HEK293 (cell line): Measurements from ENCODE around the gene PITPNC1.

Experiments
- CTCF ChIA-PET: fragments of 350-600 bp; formaldehyde crosslinking; extraction: SDS; loops from one replicate; lab custom pipeline; 2021; ENCODE audit warnings: antibody characterized with exemption; lab: Yijun Ruan, JAX
- POLR2A ChIA-PET: fragments of 300-600 bp; formaldehyde crosslinking; extraction: SDS; loops from one replicate; lab custom pipeline; 2020; ENCODE audit warnings: antibody characterized with exemption, inconsistent platforms; lab: Yijun Ruan, JAX
- H3K27ac ChIP-seq: fragments of 200-500 bp; sonication (Bioruptor generic); 2 replicates; pipeline ENCODE4 v1.5.1; 2014; ENCODE audit warnings: low read depth, low read length, control low read depth, inconsistent platforms; ENCODE audit errors: extremely low read depth
- H3K36me3 ChIP-seq, 2 experiments: fragments of 200-500 bp in 1 of 2; sonication (Bioruptor generic) in 1 of 2; 1 replicate in 1 of 2; 2 replicates in 1 of 2; pipeline ENCODE4 v1.5.1; 2014 to 2017; ENCODE audit warnings: inconsistent platforms in 2 of 2, low read length in 2 of 2; ENCODE audit not compliant: control insufficient read depth in 2 of 2, insufficient read depth in 1 of 2
- H3K4me1 ChIP-seq: fragments of 200-500 bp; sonication (Bioruptor generic); 2 replicates; pipeline ENCODE4 v1.5.1; 2014; ENCODE audit warnings: mild to moderate bottlenecking, low read length, inconsistent platforms; ENCODE audit not compliant: control insufficient read depth, insufficient read depth
- H3K4me3 ChIP-seq: 2 replicates; pipeline ENCODE4 v1.5.1; 2011; ENCODE audit warnings: low read depth, mild to moderate bottlenecking, control low read depth, low read length, moderate library complexity
- H3K9me3 ChIP-seq: fragments of 200-500 bp; sonication (Bioruptor generic); 2 replicates; pipeline ENCODE4 v1.5.1; 2014; ENCODE audit warnings: low read depth, low read length, inconsistent platforms; ENCODE audit not compliant: control insufficient read depth, insufficient read depth
- IKZF3 ChIP-seq: fragments of 450-650 bp; IDR thresholded peaks from 2 replicates; pipeline ENCODE4 v1.5.0; 2018; ENCODE audit warnings: missing biosample characterization, mild to moderate bottlenecking, missing genetic modification characterization, moderate library complexity
- MYNN ChIP-seq: fragments of 450-650 bp; formaldehyde crosslinking; IDR thresholded peaks from 2 replicates; pipeline ENCODE4 v1.5.1; 2016; ENCODE audit warnings: missing biosample characterization, missing genetic modification characterization, borderline replicate concordance
- PBX3 ChIP-seq: sonication (generic); formaldehyde crosslinking; IDR thresholded peaks from 2 replicates; pipeline ENCODE4 v1.8.1; 2022; ENCODE audit warnings: mild to moderate bottlenecking, moderate library complexity, missing genetic modification reagents
- RBAK ChIP-seq: fragments of 450-650 bp; formaldehyde crosslinking; IDR thresholded peaks from 2 replicates; pipeline ENCODE4 v1.5.1; 2016; ENCODE audit warnings: missing biosample characterization, missing genetic modification characterization
- SP2 ChIP-seq: fragments of 450-650 bp; formaldehyde crosslinking; IDR thresholded peaks from 2 replicates; pipeline ENCODE4 v1.5.1; 2016; ENCODE audit warnings: missing biosample characterization, missing genetic modification characterization
- ZBTB17 ChIP-seq: fragments of 450-650 bp; formaldehyde crosslinking; IDR thresholded peaks from 2 replicates; pipeline ENCODE4 v1.5.1; 2016; ENCODE audit warnings: missing biosample characterization, missing genetic modification characterization
- ZFP69B ChIP-seq: fragments of 450-650 bp; formaldehyde crosslinking; IDR thresholded peaks from 2 replicates; pipeline ENCODE4 v1.5.1; 2016; ENCODE audit warnings: missing biosample characterization, missing genetic modification characterization
- ZNF132 ChIP-seq: fragments of 450-650 bp; formaldehyde crosslinking; IDR thresholded peaks from 2 replicates; pipeline ENCODE4 v1.5.1; 2017; ENCODE audit warnings: missing biosample characterization, missing genetic modification characterization, borderline replicate concordance
- ZNF18 ChIP-seq: fragments of 450-650 bp; formaldehyde crosslinking; IDR thresholded peaks from 2 replicates; pipeline ENCODE4 v1.5.1; 2016; ENCODE audit warnings: missing biosample characterization, missing genetic modification characterization
- ZNF211 ChIP-seq: fragments of 450-650 bp; formaldehyde crosslinking; IDR thresholded peaks from 2 replicates; pipeline ENCODE4 v1.5.1; 2016; ENCODE audit warnings: low read depth, missing biosample characterization, missing genetic modification characterization
- ZNF366 ChIP-seq: fragments of 450-650 bp; formaldehyde crosslinking; conservative IDR thresholded peaks from 2 replicates; pipeline ENCODE4 v1.5.1; 2016; ENCODE audit warnings: missing biosample characterization, missing genetic modification characterization
- ZNF391 ChIP-seq: fragments of 450-650 bp; formaldehyde crosslinking; IDR thresholded peaks from 2 replicates; pipeline ENCODE4 v1.5.1; 2016; ENCODE audit warnings: low read depth, missing biosample characterization, missing genetic modification characterization, borderline replicate concordance
- ZNF398 ChIP-seq: fragments of 450-650 bp; formaldehyde crosslinking; IDR thresholded peaks from 2 replicates; pipeline ENCODE4 v1.5.1; 2017; ENCODE audit warnings: missing biosample characterization, missing genetic modification characterization
- ZNF416 ChIP-seq: fragments of 450-650 bp; formaldehyde crosslinking; IDR thresholded peaks from 2 replicates; pipeline ENCODE4 v1.5.1; 2016; ENCODE audit warnings: missing biosample characterization, missing genetic modification characterization
- ZNF510 ChIP-seq: fragments of 450-650 bp; formaldehyde crosslinking; IDR thresholded peaks from 2 replicates; pipeline ENCODE4 v1.5.1; 2018; ENCODE audit warnings: mild to moderate bottlenecking, missing genetic modification characterization, missing biosample characterization; ENCODE audit not compliant: insufficient replicate concordance
- ZNF514 ChIP-seq: fragments of 450-650 bp; formaldehyde crosslinking; IDR thresholded peaks from 2 replicates; pipeline ENCODE4 v1.5.1; 2016; ENCODE audit warnings: missing biosample characterization, missing genetic modification characterization
- ZNF521 ChIP-seq: fragments of 450-650 bp; formaldehyde crosslinking; IDR thresholded peaks from 2 replicates; pipeline ENCODE4 v1.5.1; 2017; ENCODE audit warnings: missing biosample characterization, mild to moderate bottlenecking, missing genetic modification characterization
- ZNF600 ChIP-seq: fragments of 450-650 bp; formaldehyde crosslinking; IDR thresholded peaks from 2 replicates; pipeline ENCODE4 v1.5.1; 2016; ENCODE audit warnings: missing biosample characterization, missing genetic modification characterization
- ZNF610 ChIP-seq: fragments of 450-650 bp; formaldehyde crosslinking; IDR thresholded peaks from 2 replicates; pipeline ENCODE4 v1.5.1; 2016; ENCODE audit warnings: missing biosample characterization, missing genetic modification characterization, borderline replicate concordance
- ZNF645 ChIP-seq: fragments of 450-650 bp; formaldehyde crosslinking; IDR thresholded peaks from 2 replicates; pipeline ENCODE4; 2016; ENCODE audit warnings: missing biosample characterization, missing genetic modification characterization
- ZNF677 ChIP-seq: fragments of 450-650 bp; IDR thresholded peaks from 2 replicates; pipeline ENCODE4 v1.5.0; 2018; ENCODE audit warnings: missing biosample characterization, mild to moderate bottlenecking, missing genetic modification characterization, moderate library complexity
- ZSCAN4 ChIP-seq: fragments of 450-650 bp; formaldehyde crosslinking; IDR thresholded peaks from 2 replicates; pipeline ENCODE4 v1.5.1; 2017; ENCODE audit warnings: missing biosample characterization, missing genetic modification characterization
- ZXDB ChIP-seq: fragments of 450-650 bp; formaldehyde crosslinking; IDR thresholded peaks from 2 replicates; pipeline ENCODE4 v1.5.1; 2016; ENCODE audit warnings: missing biosample characterization, missing genetic modification characterization

Gene PITPNC1

GRCh38 chr17:67563692-67564228 lies 186.7 kb downstream of the PITPNC1 start:
- H3K4me3 ChIP-seq, result no peak overlapping the region
- H3K27ac ChIP-seq, result no peak overlapping the region
- TF ChIP-seq ZXDB (tag by site-specific recombination), result no peak
- peak; percentile 75 for TF ChIP-seq ZBTB17 (tag by site-specific recombination)
- peak; percentile 83 for TF ChIP-seq ZNF366 (tag by site-specific recombination)
- ChIA-PET POLR2A (no interaction called here), CTCF (interaction anchor here (1.0 kb wide), 1 partner anchor 26 kb away, joined by 3 read pairs; no protein-coding TSS in a partner anchor)
- no peaks in the 10 kb centered on the region for H3K9me3 ChIP-seq
- H3K36me3 ChIP-seq, result no peaks in the 10 kb centered on the region
- H3K4me1 ChIP-seq, result no peaks in the 10 kb centered on the region

GRCh38 chr17:67565068-67565467 lies 188.0 kb downstream of the PITPNC1 start:
- H3K27ac ChIP-seq, result no peak overlapping the region
- H3K9me3 ChIP-seq, result no peaks in the 10 kb centered on the region
- no peaks in the 10 kb centered on the region for H3K4me1 ChIP-seq
- CTCF ChIA-PET, result no interaction called here
- no peak overlapping the region for H3K4me3 ChIP-seq
- POLR2A ChIA-PET, result no interaction called here
- no peak for TF ChIP-seq ZNF514
- peak; percentile 88 for TF ChIP-seq ZSCAN4 (tag by site-specific recombination)
- peak; percentile 49 for TF ChIP-seq ZNF18 (tag by site-specific recombination)
- peak; percentile 61; the same call in 1 of the 2 replicates for TF ChIP-seq IKZF3 (tag by site-specific recombination)
- H3K36me3 ChIP-seq, result no peaks in the 10 kb centered on the region

GRCh38 chr17:67566656-67567055 lies 189.6 kb downstream of the PITPNC1 start:
- Histone ChIP-seq H3K27ac (no peak overlapping the region), H3K4me3 (no peak overlapping the region), H3K36me3 (no peaks in the 10 kb centered on the region), H3K9me3 (no peaks in the 10 kb centered on the region), H3K4me1 (no peaks in the 10 kb centered on the region)
- POLR2A ChIA-PET, result no interaction called here
- TF ChIP-seq SP2 (tag by site-specific recombination) (no peak), ZNF510 (tag by site-specific recombination) (no peak), ZNF521 (no peak), ZNF398 (tag by site-specific recombination) (no peak), ZNF211 (tag by site-specific recombination) (no peak), ZFP69B (tag by site-specific recombination) (no peak), RBAK (tag by site-specific recombination) (no peak), MYNN (no peak), PBX3 (no peak), ZNF610 (tag by site-specific recombination) (no peak), ZNF391 (no peak), ZNF416 (no peak), ZNF132 (tag by site-specific recombination) (no peak), ZNF645 (tag by site-specific recombination) (no peak), ZBTB17 (tag by site-specific recombination) (no peak), ZNF677 (no peak), ZNF600 (no peak)
- CTCF ChIA-PET, result no interaction called here
